ENCODE results near the gene OSGIN1.

DNA sequence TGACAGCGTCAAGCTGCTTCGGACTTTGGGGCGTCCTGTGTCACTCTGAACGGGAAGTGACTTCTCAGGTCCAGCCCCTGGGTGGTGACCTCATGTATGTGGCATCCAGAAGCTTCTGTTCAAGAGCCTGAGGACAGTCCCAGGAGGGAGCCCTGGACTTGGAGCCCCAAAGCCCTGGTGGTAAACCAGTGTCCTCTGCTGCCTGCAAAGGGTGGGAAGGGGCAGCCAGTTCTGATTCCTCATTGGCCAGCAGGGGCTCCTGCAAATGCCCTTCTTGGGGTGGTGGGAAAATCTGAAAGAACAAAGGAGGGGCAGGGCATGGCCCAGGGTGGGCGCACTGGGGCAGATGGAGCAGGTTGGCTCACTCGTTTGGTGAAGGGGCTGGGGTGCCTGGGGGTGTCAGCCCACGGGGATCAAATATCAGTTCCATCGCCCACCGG lies 1.6 kb downstream of the OSGIN1 start:
- TF ChIP-seq, protein P1, sequence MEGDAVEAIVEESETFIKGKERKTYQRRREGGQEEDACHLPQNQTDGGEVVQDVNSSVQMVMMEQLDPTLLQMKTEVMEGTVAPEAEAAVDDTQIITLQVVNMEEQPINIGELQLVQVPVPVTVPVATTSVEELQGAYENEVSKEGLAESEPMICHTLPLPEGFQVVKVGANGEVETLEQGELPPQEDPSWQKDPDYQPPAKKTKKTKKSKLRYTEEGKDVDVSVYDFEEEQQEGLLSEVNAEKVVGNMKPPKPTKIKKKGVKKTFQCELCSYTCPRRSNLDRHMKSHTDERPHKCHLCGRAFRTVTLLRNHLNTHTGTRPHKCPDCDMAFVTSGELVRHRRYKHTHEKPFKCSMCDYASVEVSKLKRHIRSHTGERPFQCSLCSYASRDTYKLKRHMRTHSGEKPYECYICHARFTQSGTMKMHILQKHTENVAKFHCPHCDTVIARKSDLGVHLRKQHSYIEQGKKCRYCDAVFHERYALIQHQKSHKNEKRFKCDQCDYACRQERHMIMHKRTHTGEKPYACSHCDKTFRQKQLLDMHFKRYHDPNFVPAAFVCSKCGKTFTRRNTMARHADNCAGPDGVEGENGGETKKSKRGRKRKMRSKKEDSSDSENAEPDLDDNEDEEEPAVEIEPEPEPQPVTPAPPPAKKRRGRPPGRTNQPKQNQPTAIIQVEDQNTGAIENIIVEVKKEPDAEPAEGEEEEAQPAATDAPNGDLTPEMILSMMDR (IDR thresholded peaks at IDR 0.05), result no peak
- TF ChIP-seq NFE2L1 (CRISPR knock-in tag; IDR thresholded peaks at IDR 0.05), result no peak
- no peak for TF ChIP-seq MYBL2 (CRISPR knock-in tag; IDR thresholded peaks at IDR 0.05)
- TF ChIP-seq SMAD4 (CRISPR knock-in tag; IDR thresholded peaks at IDR 0.05), result no peak
- TF ChIP-seq CBFB (CRISPR knock-in tag; IDR thresholded peaks at IDR 0.05; ENCODE audit: low read depth), result no peak
- no peak for TF ChIP-seq ZNF423 (CRISPR knock-in tag; IDR thresholded peaks at IDR 0.05)
- TF ChIP-seq, protein P2, sequence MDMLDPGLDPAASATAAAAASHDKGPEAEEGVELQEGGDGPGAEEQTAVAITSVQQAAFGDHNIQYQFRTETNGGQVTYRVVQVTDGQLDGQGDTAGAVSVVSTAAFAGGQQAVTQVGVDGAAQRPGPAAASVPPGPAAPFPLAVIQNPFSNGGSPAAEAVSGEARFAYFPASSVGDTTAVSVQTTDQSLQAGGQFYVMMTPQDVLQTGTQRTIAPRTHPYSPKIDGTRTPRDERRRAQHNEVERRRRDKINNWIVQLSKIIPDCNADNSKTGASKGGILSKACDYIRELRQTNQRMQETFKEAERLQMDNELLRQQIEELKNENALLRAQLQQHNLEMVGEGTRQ (CRISPR knock-in tag; IDR thresholded peaks at IDR 0.05), result no peak
- TF ChIP-seq, protein P3, sequence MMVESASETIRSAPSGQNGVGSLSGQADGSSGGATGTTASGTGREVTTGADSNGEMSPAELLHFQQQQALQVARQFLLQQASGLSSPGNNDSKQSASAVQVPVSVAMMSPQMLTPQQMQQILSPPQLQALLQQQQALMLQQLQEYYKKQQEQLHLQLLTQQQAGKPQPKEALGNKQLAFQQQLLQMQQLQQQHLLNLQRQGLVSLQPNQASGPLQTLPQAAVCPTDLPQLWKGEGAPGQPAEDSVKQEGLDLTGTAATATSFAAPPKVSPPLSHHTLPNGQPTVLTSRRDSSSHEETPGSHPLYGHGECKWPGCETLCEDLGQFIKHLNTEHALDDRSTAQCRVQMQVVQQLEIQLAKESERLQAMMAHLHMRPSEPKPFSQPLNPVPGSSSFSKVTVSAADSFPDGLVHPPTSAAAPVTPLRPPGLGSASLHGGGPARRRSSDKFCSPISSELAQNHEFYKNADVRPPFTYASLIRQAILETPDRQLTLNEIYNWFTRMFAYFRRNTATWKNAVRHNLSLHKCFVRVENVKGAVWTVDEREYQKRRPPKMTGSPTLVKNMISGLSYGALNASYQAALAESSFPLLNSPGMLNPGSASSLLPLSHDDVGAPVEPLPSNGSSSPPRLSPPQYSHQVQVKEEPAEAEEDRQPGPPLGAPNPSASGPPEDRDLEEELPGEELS (CRISPR knock-in tag; IDR thresholded peaks at IDR 0.05), result no peak
- TF ChIP-seq, protein P4, sequence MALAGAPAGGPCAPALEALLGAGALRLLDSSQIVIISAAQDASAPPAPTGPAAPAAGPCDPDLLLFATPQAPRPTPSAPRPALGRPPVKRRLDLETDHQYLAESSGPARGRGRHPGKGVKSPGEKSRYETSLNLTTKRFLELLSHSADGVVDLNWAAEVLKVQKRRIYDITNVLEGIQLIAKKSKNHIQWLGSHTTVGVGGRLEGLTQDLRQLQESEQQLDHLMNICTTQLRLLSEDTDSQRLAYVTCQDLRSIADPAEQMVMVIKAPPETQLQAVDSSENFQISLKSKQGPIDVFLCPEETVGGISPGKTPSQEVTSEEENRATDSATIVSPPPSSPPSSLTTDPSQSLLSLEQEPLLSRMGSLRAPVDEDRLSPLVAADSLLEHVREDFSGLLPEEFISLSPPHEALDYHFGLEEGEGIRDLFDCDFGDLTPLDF (CRISPR knock-in tag; IDR thresholded peaks at IDR 0.05), result no peak
- TF ChIP-seq CREB1 (CRISPR knock-in tag; IDR thresholded peaks at IDR 0.05), result no peak
- TF ChIP-seq MLX (CRISPR knock-in tag; IDR thresholded peaks at IDR 0.05), result no peak
- no peak for TF ChIP-seq ELF4 (CRISPR knock-in tag; IDR thresholded peaks at IDR 0.05; ENCODE audit: low read depth)
- TF ChIP-seq AFF4 (CRISPR knock-in tag; IDR thresholded peaks at IDR 0.05; ENCODE audit: borderline replicate concordance), result no peak
- TF ChIP-seq, protein P5, sequence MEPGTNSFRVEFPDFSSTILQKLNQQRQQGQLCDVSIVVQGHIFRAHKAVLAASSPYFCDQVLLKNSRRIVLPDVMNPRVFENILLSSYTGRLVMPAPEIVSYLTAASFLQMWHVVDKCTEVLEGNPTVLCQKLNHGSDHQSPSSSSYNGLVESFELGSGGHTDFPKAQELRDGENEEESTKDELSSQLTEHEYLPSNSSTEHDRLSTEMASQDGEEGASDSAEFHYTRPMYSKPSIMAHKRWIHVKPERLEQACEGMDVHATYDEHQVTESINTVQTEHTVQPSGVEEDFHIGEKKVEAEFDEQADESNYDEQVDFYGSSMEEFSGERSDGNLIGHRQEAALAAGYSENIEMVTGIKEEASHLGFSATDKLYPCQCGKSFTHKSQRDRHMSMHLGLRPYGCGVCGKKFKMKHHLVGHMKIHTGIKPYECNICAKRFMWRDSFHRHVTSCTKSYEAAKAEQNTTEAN (CRISPR knock-in tag; IDR thresholded peaks at IDR 0.05), result no peak

All from WTC11 (cell line).